Progenitor cell of endocrine pancreas (in vitro differentiated cells): ENCODE results near the gene CNOT10. TPM values are rescaled to one million over a fixed set of nuclear protein-coding genes. Genes with fewer than 3 reads are reported as not detected.

Experiments
- DNase-seq: peaks from one replicate; pipeline ENCODE4 v3.0.0; 2021; ENCODE audit warnings: low spot score; ENCODE audit not compliant: unreplicated experiment
- H3K27ac Mint-ChIP-seq: 2 replicates; pipeline ENCODE4 v1.8.0; 2021; ENCODE audit warnings: mild to moderate bottlenecking, moderate library complexity, mixed read lengths
- H3K27me3 Mint-ChIP-seq: 2 replicates; pipeline ENCODE4 v1.8.0; 2021; ENCODE audit warnings: mixed read lengths
- H3K36me3 Mint-ChIP-seq: 2 replicates; pipeline ENCODE4 v1.8.0; 2022; ENCODE audit warnings: mixed read lengths; ENCODE audit not compliant: insufficient read depth
- H3K4me1 Mint-ChIP-seq: 2 replicates; pipeline ENCODE4 v1.8.0; 2021; ENCODE audit warnings: low read depth, mixed read lengths
- H3K4me3 Mint-ChIP-seq: 2 replicates; pipeline ENCODE4 v1.8.0; 2021; ENCODE audit warnings: low read depth, mild to moderate bottlenecking, moderate library complexity, mixed read lengths
- H3K9me3 Mint-ChIP-seq: 2 replicates; pipeline ENCODE4 v1.8.0; 2021; ENCODE audit warnings: low read depth, mixed read lengths
- total RNA-seq: library from RNA; stranded (reverse); gene quantifications from 2 replicates; pipeline ENCODE4 v1.2.1, GENCODE V29; 2021
- TF ChIP-seq, protein P1 (sequence below): fragments of 200-600 bp; sonication (generic); IDR thresholded peaks from one replicate; pipeline ENCODE4 v1.5.0; 2021; ENCODE audit warnings: antibody characterized with exemption, mild to moderate bottlenecking; ENCODE audit not compliant: unreplicated experiment

Gene CNOT10
- total RNA-seq, 1 donor from 2014 or later = 52.5 TPM

DNA sequence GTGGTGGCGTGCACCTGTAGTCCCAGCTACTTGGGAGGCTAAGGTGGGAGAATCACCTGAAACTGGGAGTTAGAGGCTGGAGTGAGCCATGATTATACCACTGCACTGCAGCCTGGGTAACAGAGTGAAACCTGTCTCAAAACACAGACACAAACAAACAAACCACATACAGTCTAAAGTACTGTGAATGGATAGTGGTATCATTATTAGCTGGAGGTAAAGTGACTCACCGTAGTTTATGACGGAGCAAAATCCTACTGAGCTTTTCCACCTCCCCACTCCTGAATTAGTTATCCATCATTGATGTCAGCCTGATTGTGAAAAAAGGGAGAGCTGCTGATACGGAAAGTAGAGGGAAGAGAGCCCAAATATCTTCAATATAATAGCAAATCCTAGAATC is 3.2 kb upstream of the CNOT10 start:
- no peaks in the 10 kb centered on the region for H3K36me3 Mint-ChIP-seq
- H3K9me3 Mint-ChIP-seq = no peaks in the 10 kb centered on the region
- H3K27ac Mint-ChIP-seq = no peak overlapping the region
- TF ChIP-seq, protein P1, sequence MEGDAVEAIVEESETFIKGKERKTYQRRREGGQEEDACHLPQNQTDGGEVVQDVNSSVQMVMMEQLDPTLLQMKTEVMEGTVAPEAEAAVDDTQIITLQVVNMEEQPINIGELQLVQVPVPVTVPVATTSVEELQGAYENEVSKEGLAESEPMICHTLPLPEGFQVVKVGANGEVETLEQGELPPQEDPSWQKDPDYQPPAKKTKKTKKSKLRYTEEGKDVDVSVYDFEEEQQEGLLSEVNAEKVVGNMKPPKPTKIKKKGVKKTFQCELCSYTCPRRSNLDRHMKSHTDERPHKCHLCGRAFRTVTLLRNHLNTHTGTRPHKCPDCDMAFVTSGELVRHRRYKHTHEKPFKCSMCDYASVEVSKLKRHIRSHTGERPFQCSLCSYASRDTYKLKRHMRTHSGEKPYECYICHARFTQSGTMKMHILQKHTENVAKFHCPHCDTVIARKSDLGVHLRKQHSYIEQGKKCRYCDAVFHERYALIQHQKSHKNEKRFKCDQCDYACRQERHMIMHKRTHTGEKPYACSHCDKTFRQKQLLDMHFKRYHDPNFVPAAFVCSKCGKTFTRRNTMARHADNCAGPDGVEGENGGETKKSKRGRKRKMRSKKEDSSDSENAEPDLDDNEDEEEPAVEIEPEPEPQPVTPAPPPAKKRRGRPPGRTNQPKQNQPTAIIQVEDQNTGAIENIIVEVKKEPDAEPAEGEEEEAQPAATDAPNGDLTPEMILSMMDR = no peak
- H3K27me3 Mint-ChIP-seq = no peaks in the 10 kb centered on the region
- peaks cover 11% of the 10 kb centered on the region for H3K4me1 Mint-ChIP-seq
- H3K4me3 Mint-ChIP-seq = no peak overlapping the region
- DNase-seq = no peak

DNA sequence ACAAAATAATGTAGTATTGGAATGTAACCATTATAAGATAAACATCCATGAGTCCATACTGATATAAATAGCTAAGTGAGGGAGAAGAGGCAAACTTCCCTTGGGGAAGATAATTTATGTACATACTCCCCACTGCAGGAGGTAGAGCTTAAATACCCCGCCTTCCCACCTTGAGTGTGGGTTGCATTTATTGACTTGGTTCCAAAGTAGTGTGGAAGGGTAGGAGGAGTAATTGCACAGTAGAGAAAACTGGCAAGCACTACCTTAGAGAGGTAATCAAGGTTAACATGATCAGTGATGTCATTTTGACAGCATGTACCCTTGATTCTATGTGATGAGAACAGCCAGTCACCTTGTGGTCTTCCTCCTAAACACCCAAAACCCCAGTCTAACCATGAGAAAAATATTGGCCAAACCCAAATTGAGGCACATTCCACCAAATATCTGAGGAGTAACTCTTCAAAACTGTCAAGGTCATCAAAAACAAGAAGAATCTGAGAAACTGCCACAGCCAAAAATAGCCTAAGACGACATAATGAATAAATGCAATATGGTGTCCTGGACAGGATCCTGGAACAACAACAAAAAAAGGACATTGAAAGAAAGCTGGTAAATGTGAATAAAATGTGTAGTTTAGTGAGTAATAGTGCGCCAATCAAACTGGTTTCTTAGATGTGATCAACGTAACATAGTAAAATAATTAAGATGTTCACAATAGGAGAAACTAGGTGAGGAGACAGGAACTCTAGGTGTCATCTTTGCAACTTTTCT is 774 bp upstream of the CNOT10 start:
- peaks cover 16% of the 10 kb centered on the region for H3K4me1 Mint-ChIP-seq
- TF ChIP-seq, protein P1 = no peak
- no peak for DNase-seq
- H3K27me3 Mint-ChIP-seq = no peaks in the 10 kb centered on the region
- no peaks in the 10 kb centered on the region for H3K9me3 Mint-ChIP-seq
- H3K4me3 Mint-ChIP-seq = peak overlapping the region; percentile 88
- H3K36me3 Mint-ChIP-seq = peaks cover 4% of the 10 kb centered on the region
- peak overlapping the region; percentile 96 for H3K27ac Mint-ChIP-seq

DNA sequence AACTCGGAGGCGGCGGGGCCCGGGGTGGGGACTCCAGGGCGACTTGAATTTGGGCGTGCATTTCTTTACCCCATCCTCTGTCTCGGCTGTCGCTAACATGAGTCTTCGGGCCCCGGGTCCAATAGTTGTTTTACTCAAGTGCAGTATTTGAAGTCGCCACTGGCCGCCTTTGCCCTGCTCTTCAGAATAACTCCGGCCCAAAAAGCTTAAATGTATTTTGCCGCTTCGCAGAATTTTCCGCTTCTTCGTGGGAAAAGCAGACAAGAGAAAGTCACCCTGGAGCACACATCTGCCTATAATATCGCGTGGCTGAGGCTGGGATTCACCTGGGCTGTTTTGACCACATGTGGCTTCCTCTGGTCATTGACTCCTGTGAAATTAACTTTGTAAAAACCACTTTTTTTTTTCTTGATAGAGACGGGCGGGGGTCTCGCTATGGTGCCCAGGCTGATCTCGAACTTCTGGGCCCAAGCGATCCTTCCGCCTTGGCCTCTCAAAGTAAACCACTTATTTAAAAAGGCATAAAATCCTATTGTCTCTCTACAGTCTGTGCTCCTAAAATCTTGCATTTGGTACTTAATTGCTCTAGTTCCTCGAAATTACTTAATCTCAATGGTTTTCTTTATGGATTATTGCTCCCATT is 676 bp downstream of the CNOT10 start:
- Mint-ChIP-seq H3K36me3 (peaks cover 4% of the 10 kb centered on the region), H3K27me3 (no peaks in the 10 kb centered on the region), H3K4me3 (peak overlapping the region; percentile 88), H3K4me1 (peaks cover 16% of the 10 kb centered on the region), H3K27ac (peak overlapping the region; percentile 76), H3K9me3 (no peaks in the 10 kb centered on the region)
- TF ChIP-seq, protein P1 = peak; percentile 8
- no peak for DNase-seq

DNA sequence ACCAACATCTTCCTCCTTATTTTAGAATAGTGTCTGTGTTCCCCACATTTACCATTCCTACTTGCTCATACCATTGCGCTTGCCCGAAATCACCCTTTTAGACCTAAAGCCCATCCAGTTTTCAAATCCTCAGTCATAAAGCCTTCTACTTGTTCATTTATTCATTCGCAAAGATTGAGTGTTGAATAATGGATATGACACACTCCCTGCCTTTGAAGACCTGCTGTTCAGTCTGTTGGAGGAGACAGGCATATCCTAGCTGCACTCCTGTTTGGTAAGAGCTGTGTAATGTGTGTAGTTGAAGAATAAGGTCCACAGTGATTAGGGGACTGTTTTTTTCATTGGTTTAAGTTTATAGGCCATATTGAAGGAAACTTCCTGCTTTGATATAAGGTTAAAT is 1.7 kb downstream of the CNOT10 start:
- no peaks in the 10 kb centered on the region for H3K9me3 Mint-ChIP-seq
- TF ChIP-seq, protein P1 = no peak
- peaks cover 16% of the 10 kb centered on the region for H3K4me1 Mint-ChIP-seq
- DNase-seq = no peak
- H3K4me3 Mint-ChIP-seq = peak overlapping the region; percentile 88
- no peaks in the 10 kb centered on the region for H3K27me3 Mint-ChIP-seq
- peaks cover 4% of the 10 kb centered on the region for H3K36me3 Mint-ChIP-seq
- no peak overlapping the region for H3K27ac Mint-ChIP-seq

DNA sequence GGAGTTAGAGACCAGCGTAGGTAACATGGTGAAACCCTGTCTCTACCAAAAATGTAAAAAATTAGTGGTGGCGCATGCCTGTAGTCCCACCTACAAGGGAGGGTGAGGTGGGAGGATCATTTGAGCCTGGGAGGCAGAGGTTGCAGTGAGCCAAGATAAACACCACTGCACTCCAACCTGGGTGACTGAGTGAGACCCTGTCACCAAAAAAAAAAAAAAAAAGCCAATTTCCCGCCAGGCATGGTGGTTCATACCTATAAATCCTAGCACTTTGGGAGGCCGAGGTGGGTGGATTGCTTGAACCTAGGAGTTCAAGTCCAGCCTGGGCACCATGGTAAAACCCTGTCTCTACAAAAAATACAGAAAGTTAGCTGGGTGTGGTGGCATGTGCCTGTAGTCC is 6.9 kb downstream of the CNOT10 start:
- DNase-seq = no peak
- TF ChIP-seq, protein P1 = no peak
- peaks cover 6% of the 10 kb centered on the region for H3K36me3 Mint-ChIP-seq
- no peaks in the 10 kb centered on the region for H3K9me3 Mint-ChIP-seq
- H3K4me1 Mint-ChIP-seq = peaks cover 5% of the 10 kb centered on the region
- H3K27ac Mint-ChIP-seq = no peak overlapping the region
- no peaks in the 10 kb centered on the region for H3K27me3 Mint-ChIP-seq
- H3K4me3 Mint-ChIP-seq = no peak overlapping the region
